Thymus (tissue), 11 donors: ENCODE results near the gene ZBP1. TPM values are rescaled to one million over a fixed set of nuclear protein-coding genes. Genes with fewer than 3 reads are reported as not detected.

ENCODE experiments used
- DNase-seq, 9 donors: peaks; one replicate each; pipeline ENCODE4 v3.0.0-alpha.2; 2013; ENCODE audit warnings: low spot score in 9 of 9, low read depth in 6 of 9, missing footprints in 1 of 9
- H3K27ac ChIP-seq, 2 donors: one replicate each; pipeline ENCODE4 v1.5.1; 2013; ENCODE audit warnings: control low read depth in 1 of 2, low read depth in 1 of 2, low read length in 1 of 2, mild to moderate bottlenecking in 1 of 2, moderate library complexity in 1 of 2
- H3K27me3 ChIP-seq, 2 donors: one replicate each; pipeline ENCODE4 v1.5.1; 2013; ENCODE audit warnings: low read length in 1 of 2; ENCODE audit not compliant: control insufficient read depth in 2 of 2, insufficient read depth in 1 of 2
- H3K36me3 ChIP-seq, 2 donors: one replicate each; pipeline ENCODE4 v1.5.1; 2013; ENCODE audit warnings: low read length in 1 of 2, mild to moderate bottlenecking in 1 of 2, moderate library complexity in 1 of 2; ENCODE audit not compliant: control insufficient read depth in 2 of 2, insufficient read depth in 2 of 2
- H3K4me1 ChIP-seq, 2 donors: one replicate each; pipeline ENCODE4 v1.5.1; 2013; ENCODE audit warnings: low read length in 2 of 2; ENCODE audit not compliant: control insufficient read depth in 2 of 2, insufficient read depth in 2 of 2
- H3K4me3 ChIP-seq, 2 donors: one replicate each; pipeline ENCODE4 v1.5.1; 2013; ENCODE audit warnings: low read length in 2 of 2, control low read depth in 1 of 2, mild to moderate bottlenecking in 1 of 2
- H3K9me3 ChIP-seq, 2 donors: one replicate each; pipeline ENCODE4 v1.5.1; 2013; ENCODE audit warnings: low read length in 1 of 2, mild to moderate bottlenecking in 1 of 2; ENCODE audit not compliant: control insufficient read depth in 2 of 2, insufficient read depth in 1 of 2
- WGBS: extraction: QIAGEN DNeasy Blood & Tissue Kit; methylation state at CpG from one replicate; pipeline ENCODE4 v1.1.7; 2013; 5-methylcytosine and 5-hydroxymethylcytosine counted together
- polyA plus RNA-seq: library from polyadenylated mRNA; stranded (reverse); fragments of 200-250 nt; gene quantifications from one replicate; pipeline ENCODE4 v1.2.3, GENCODE V29; 2013
- total RNA-seq: library from RNA; stranded (reverse); fragments of 120-200 nt; gene quantifications from one replicate; pipeline ENCODE4 v1.2.4, GENCODE V29; 2013
- donor health status: healthy.

The ZBP1 gene
- total and polyA plus RNA-seq, 2 donors = 2.0 to 3.4 TPM

- no peak overlapping the region for H3K4me3 ChIP-seq
- 96% methylated on average over 7 of the region's 7 CpGs for WGBS
- H3K36me3 ChIP-seq = no peaks in the 10 kb centered on the region
- no peak for DNase-seq
- no peaks in the 10 kb centered on the region for H3K4me1 ChIP-seq
- no peaks in the 10 kb centered on the region for H3K9me3 ChIP-seq
- peaks cover 2 to 26% of the 10 kb centered on the region in 2 donors for H3K27me3 ChIP-seq
- H3K27ac ChIP-seq = no peak overlapping the region
Measured at GRCh38 chr20:57608516-57608915, 11.7 kb downstream of the ZBP1 start.

- no peak overlapping the region for H3K27ac ChIP-seq
- no peaks in the 10 kb centered on the region for H3K4me1 ChIP-seq
- no peak for DNase-seq
- no peak overlapping the region for H3K4me3 ChIP-seq
- H3K27me3 ChIP-seq = peaks cover 0 to 18% of the 10 kb centered on the region in 2 donors
- no peaks in the 10 kb centered on the region for H3K36me3 ChIP-seq
- WGBS = 91% methylated on average over 5 of the region's 5 CpGs
- H3K9me3 ChIP-seq = no peaks in the 10 kb centered on the region
Measured at GRCh38 chr20:57605878-57606277, 14.3 kb downstream of the ZBP1 start.

- no peak for DNase-seq
- WGBS = 73% methylated on average over 5 of the region's 5 CpGs
Measured at GRCh38 chr20:57605045-57605444, 15.2 kb downstream of the ZBP1 start.

GRCh38 chr20:57603120-57603519 lies 17.1 kb downstream of the ZBP1 start:
- WGBS = 96% methylated on average over 10 of the region's 10 CpGs

More at GRCh38 chr20:57605045-57605444, 15.2 kb downstream of the ZBP1 start:
- Histone ChIP-seq H3K27me3 (peaks cover 0 to 13% of the 10 kb centered on the region in 2 donors), H3K4me1 (no peaks in the 10 kb centered on the region), H3K4me3 (no peak overlapping the region), H3K36me3 (no peaks in the 10 kb centered on the region), H3K9me3 (no peaks in the 10 kb centered on the region), H3K27ac (no peak overlapping the region)

GRCh38 chr20:57601737-57602136 lies 18.5 kb downstream of the ZBP1 start:
- no peaks in the 10 kb centered on the region for H3K9me3 ChIP-seq
- 74% methylated on average over 5 of the region's 5 CpGs for WGBS
- no peak overlapping the region for H3K4me3 ChIP-seq
- peaks cover 0 to 1% of the 10 kb centered on the region in 2 donors for H3K4me1 ChIP-seq
- DNase-seq = no peak
- no peaks in the 10 kb centered on the region for H3K36me3 ChIP-seq
- H3K27me3 ChIP-seq = peaks cover 0 to 14% of the 10 kb centered on the region in 2 donors
- H3K27ac ChIP-seq = no peak overlapping the region

More at GRCh38 chr20:57603120-57603519, 17.1 kb downstream of the ZBP1 start:
- DNase-seq = no peak
- H3K27ac ChIP-seq = no peak overlapping the region
- H3K9me3 ChIP-seq = no peaks in the 10 kb centered on the region
- H3K36me3 ChIP-seq = no peaks in the 10 kb centered on the region
- no peak overlapping the region for H3K4me3 ChIP-seq
- H3K27me3 ChIP-seq = peaks cover 0 to 7% of the 10 kb centered on the region in 2 donors
- H3K4me1 ChIP-seq = no peaks in the 10 kb centered on the region

- Histone ChIP-seq H3K27ac (no peak overlapping the region), H3K9me3 (no peaks in the 10 kb centered on the region), H3K36me3 (no peaks in the 10 kb centered on the region), H3K4me3 (no peak overlapping the region), H3K27me3 (peaks cover 0 to 17% of the 10 kb centered on the region in 2 donors), H3K4me1 (peaks cover 0 to 4% of the 10 kb centered on the region in 2 donors)
- WGBS = 92% methylated on average over 2 of the region's 2 CpGs
- DNase-seq = no peak
Measured at GRCh38 chr20:57601211-57601570, 19.0 kb downstream of the ZBP1 start.

- H3K27me3 ChIP-seq = peaks cover 0 to 19% of the 10 kb centered on the region in 2 donors
- no peaks in the 10 kb centered on the region for H3K36me3 ChIP-seq
- no peaks in the 10 kb centered on the region for H3K9me3 ChIP-seq
- peaks cover 0 to 4% of the 10 kb centered on the region in 2 donors for H3K4me1 ChIP-seq
- DNase-seq = no peak
- no peak overlapping the region for H3K27ac ChIP-seq
- no peak overlapping the region for H3K4me3 ChIP-seq
- 94% methylated on average over 13 of the region's 13 CpGs for WGBS
Measured at GRCh38 chr20:57600320-57601210, 19.7 kb downstream of the ZBP1 start.

GRCh38 chr20:57598491-57598890 lies 21.7 kb downstream of the ZBP1 start:
- H3K9me3 ChIP-seq = no peaks in the 10 kb centered on the region
- no peaks in the 10 kb centered on the region for H3K36me3 ChIP-seq
- 93% methylated on average over 5 of the region's 5 CpGs for WGBS
- peaks cover 0 to 4% of the 10 kb centered on the region in 2 donors for H3K4me1 ChIP-seq
- no peak overlapping the region for H3K27ac ChIP-seq
- DNase-seq = no peak
- H3K4me3 ChIP-seq = no peak overlapping the region
- H3K27me3 ChIP-seq = peaks cover 0 to 32% of the 10 kb centered on the region in 2 donors

GRCh38 chr20:57598060-57598459 lies 22.2 kb downstream of the ZBP1 start:
- Histone ChIP-seq H3K4me1 (peaks cover 0 to 4% of the 10 kb centered on the region in 2 donors), H3K9me3 (no peaks in the 10 kb centered on the region), H3K27me3 (peaks cover 0 to 32% of the 10 kb centered on the region in 2 donors), H3K4me3 (no peak overlapping the region), H3K27ac (no peak overlapping the region), H3K36me3 (no peaks in the 10 kb centered on the region)
- DNase-seq = no peak
- 82% methylated on average over 10 of the region's 10 CpGs for WGBS
